AG04449 (cell line): ENCODE results near the gene PTPRT.
"Not testable (repeated sequence)": the region's sequence is repeated elsewhere in the genome, so short reads cannot be mapped to it uniquely, and the experiment has no call there.

ENCODE experiments used
- CTCF ChIA-PET: fragments of 350-600 bp; formaldehyde crosslinking; extraction: SDS; loops from one replicate; lab custom pipeline; 2021; ENCODE audit warnings: antibody characterized with exemption; lab: Yijun Ruan, JAX
- POLR2A ChIA-PET: fragments of 400-600, 350-600 bp; formaldehyde crosslinking; extraction: SDS; loops from one replicate; lab custom pipeline; 2020; ENCODE audit warnings: antibody characterized with exemption, inconsistent platforms; lab: Yijun Ruan, JAX
- DNase-seq: peaks from one replicate; pipeline ENCODE4 v3.0.0-alpha.2; 2010; ENCODE audit warnings: low read depth, low spot score
- H3K4me3 ChIP-seq: 2 replicates; pipeline ENCODE4 v1.5.1; 2011; ENCODE audit warnings: low read depth, mild to moderate bottlenecking, control low read depth, low read length
- TF ChIP-seq, protein P1 (sequence below): IDR thresholded peaks from one replicate; pipeline ENCODE4 v1.5.1; 2011; ENCODE audit warnings: mild to moderate bottlenecking, moderate library complexity, low read length, control low read depth, inconsistent platforms; ENCODE audit not compliant: insufficient read depth; ENCODE audit errors: missing control alignments

PTPRT gene

DNA sequence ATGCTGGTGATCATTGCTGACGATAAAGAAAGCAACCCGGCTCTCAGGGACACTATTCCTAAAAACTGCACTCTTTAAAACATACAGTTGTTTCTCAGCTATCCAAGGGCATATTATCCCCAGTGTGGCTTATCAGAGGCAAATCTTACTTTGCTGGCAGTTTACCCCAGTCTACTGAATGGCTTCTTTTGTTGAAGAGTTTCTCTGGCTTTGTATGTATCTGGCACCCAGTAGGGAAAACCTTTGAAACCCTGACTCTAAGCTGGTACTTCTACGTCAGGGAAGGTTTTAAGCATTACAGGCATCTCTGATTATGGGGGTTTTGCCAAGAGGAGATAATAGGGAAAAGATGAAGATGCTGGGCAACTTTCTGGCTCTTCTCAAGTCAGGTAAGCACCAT lies 933.9 kb downstream of the PTPRT start:
- TF ChIP-seq, protein P1, sequence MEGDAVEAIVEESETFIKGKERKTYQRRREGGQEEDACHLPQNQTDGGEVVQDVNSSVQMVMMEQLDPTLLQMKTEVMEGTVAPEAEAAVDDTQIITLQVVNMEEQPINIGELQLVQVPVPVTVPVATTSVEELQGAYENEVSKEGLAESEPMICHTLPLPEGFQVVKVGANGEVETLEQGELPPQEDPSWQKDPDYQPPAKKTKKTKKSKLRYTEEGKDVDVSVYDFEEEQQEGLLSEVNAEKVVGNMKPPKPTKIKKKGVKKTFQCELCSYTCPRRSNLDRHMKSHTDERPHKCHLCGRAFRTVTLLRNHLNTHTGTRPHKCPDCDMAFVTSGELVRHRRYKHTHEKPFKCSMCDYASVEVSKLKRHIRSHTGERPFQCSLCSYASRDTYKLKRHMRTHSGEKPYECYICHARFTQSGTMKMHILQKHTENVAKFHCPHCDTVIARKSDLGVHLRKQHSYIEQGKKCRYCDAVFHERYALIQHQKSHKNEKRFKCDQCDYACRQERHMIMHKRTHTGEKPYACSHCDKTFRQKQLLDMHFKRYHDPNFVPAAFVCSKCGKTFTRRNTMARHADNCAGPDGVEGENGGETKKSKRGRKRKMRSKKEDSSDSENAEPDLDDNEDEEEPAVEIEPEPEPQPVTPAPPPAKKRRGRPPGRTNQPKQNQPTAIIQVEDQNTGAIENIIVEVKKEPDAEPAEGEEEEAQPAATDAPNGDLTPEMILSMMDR = no peak
- ChIA-PET POLR2A (no interaction called here), CTCF (no interaction called here)
- no peak for DNase-seq
- H3K4me3 ChIP-seq = no peak overlapping the region

DNA sequence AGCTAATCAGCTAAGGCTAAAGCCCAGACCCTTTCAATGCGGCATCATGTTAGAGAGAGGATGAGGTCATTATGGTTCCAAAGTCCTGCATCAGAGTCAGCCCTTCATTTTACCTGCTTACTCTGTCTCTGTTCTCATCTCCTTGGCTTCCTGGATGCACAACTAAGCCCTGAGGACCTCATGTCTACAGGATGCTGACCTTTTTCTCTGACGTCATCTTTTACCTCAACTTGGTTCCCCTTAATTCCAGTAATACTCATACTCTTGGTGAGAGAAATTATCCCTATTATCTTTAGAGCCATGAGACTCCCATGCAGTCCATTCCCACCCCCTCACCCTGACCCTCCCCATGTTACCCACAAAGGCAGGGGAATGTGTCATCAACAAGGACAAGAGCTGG lies 935.0 kb downstream of the PTPRT start:
- TF ChIP-seq, protein P1 = no peak
- ChIA-PET POLR2A (no interaction called here), CTCF (no interaction called here)
- DNase-seq = no peak
- H3K4me3 ChIP-seq = no peak overlapping the region

GRCh38 chr20:42252116-42252515 lies 937.6 kb downstream of the PTPRT start:
- no peak overlapping the region for H3K4me3 ChIP-seq
- ChIA-PET POLR2A (no interaction called here), CTCF (no interaction called here)
- no peak for DNase-seq
- TF ChIP-seq, protein P1 = no peak

DNA sequence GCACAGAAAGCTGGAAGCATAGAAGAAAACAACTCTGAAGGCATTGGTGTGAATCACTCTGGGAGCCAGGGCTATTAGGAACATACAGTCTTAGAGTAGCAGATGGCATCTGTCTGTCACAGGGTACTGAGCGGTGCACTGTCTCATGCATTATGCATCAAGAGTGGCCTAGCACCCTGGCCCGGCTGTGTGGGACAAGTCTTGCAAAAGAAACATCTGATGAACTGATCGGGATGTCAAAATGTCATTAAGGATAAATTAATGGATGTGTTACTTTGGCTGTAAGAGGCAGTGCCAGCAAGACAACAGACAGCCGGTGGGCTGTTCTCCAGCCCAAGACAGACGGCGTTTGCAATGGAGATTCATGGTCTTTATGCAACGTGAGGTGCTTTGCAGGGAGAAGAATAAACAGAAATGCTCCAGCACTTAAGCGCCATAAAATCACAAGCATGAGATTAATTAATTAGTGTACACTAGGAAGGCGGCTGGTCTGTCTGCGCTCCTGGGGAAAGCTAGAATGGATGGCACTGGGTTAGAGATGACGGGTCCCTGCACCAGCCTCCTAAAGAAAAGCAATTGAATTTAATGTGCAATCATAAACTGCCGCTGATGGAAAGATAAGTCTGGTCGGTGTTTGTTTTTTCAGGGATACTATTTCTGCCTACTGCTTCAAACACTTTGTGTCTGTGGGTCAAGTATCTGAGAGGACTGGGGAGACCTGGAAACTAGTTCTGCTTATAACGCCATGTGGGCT lies 970.9 kb downstream of the PTPRT start:
- ChIA-PET POLR2A (no interaction called here), CTCF (no interaction called here)
- H3K4me3 ChIP-seq = no peak overlapping the region
- TF ChIP-seq, protein P1 = no peak
- no peak for DNase-seq

GRCh38 chr20:42214074-42214473 lies 975.6 kb downstream of the PTPRT start:
- ChIA-PET POLR2A (no interaction called here), CTCF (no interaction called here)
- DNase-seq = no peak
- TF ChIP-seq, protein P1 = no peak
- no peak overlapping the region for H3K4me3 ChIP-seq

GRCh38 chr20:42212391-42212790 lies 977.3 kb downstream of the PTPRT start:
- no peak for DNase-seq
- no peak overlapping the region for H3K4me3 ChIP-seq
- CTCF ChIA-PET = no interaction called here
- POLR2A ChIA-PET = no interaction called here
- TF ChIP-seq, protein P1 = no peak

DNA sequence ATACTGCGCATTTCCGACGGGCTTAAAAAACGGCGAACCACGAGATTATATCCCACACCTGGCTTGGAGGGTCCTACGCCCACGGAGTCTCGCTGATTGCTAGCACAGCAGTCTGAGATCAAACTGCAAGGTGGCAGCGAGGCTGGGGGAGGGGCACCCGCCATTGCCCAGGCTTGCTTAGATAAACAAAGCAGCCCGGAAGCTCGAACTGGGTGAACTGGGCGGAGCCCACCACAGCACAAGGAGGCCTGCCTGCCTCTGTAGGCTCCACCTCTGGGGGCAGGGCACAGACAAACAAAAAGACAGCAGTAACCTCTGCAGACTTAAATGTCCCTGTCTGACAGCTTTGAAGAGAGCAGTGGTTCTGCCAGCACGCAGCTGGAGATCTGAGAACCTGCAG lies 983.1 kb downstream of the PTPRT start:
- POLR2A ChIA-PET, H3K4me3 ChIP-seq, DNase-seq, CTCF ChIA-PET: not testable (repeated sequence)
